ENCODE data around the gene WASF1.
"Not testable (repeated sequence)": the region's sequence is repeated elsewhere in the genome, so short reads cannot be mapped to it uniquely, and the experiment has no call there.

The WASF1 gene

GRCh38 chr6:110089323-110089722, 90.1 kb downstream of the WASF1 start:
- DNase-seq (ENCODE audit: low read depth, low spot score) = no peak

DNA sequence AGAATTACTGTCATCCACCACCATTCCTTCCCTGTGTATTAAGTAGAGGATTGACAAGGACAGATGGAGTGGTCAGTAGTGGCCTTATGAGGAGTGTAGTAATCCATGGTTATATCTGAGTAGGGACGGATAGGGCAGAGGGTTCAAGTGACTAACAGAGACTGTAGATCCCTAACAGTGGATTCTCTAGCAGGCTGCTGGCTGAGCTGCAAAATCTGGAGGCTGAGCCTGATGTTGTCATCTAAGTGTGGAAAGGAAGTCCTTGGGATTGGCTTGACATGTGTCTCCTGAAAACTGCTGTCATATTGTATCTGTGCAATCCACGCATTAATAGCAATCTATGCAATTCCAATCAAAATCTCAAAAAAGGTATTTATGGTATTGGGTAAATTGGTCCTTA, 94.2 kb downstream of the WASF1 start:
- no peak for DNase-seq (ENCODE audit: low read depth, low spot score)

- no peak for DNase-seq (ENCODE audit: low read depth, low spot score)
These were observed 95.4 kb downstream of the WASF1 start for GRCh38 chr6:110083875-110084585.

- DNase-seq (ENCODE audit: low read depth, low spot score) = no peak
These were observed 104.1 kb downstream of the WASF1 start for GRCh38 chr6:110075406-110075805.

DNA sequence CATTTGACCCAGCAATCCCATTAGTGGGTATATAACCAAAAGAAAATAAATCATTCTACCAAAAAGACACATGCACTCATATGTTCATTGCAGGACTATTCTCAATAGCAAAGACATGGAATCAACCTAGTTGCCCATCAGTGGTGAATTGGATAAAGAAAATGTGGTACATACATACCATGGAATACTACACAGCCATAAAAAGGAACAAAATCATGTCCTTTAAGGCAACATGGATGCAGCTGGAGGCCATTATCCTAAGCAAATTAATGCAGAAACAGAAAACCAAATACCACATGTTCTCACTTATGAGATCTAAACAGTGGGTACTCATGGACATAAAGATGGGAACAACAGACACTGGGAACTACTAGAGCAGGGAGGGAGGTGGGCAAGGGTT, 106.0 kb downstream of the WASF1 start:
- DNase-seq (ENCODE audit: low read depth, low spot score) = not testable (repeated sequence)

GRCh38 chr6:110068592-110068967, 110.9 kb downstream of the WASF1 start:
- DNase-seq (ENCODE audit: low read depth, low spot score) = no peak

DNA sequence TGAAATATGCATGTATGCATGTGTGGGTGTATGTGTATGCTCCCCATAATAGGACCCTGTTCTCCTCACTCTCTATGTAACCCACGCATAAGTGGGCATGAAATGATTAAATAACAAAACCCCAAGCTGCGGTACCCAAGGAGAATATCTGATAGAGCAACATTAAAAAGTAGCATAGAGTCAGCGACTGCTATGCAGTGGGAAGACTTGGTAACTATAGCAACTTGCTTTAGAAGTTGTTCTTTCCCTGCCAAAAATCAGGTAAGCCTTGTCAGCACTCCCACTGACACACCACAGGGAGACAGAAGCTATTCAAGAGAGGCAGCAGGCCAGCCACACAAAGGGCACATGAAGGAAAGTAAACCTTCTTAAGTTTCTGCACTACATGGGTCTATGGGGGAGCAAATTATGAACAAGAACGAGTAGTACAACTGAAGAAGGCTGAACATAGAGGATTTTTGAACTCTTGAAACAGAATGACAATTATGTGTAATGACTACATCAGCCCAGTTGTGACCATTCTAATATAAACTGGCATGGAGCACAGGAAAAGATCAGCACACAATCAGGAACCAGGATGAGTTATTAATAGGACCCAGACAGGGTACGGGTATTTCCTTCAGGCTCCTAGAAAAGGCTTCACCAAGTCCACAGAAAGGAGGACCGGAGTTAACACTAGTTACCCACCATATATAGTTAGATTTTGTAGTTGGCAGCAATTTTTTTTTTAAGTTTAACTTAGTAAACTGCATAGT, 111.5 kb downstream of the WASF1 start:
- no peak for DNase-seq (ENCODE audit: low read depth, low spot score)

- no peak for DNase-seq (ENCODE audit: low read depth, low spot score)
These were observed 114.5 kb downstream of the WASF1 start for GRCh38 chr6:110064744-110065524.

GRCh38 chr6:110063594-110064263, 115.7 kb downstream of the WASF1 start:
- no peak for DNase-seq (ENCODE audit: low read depth, low spot score)

GRCh38 chr6:110055387-110055735, 124.1 kb downstream of the WASF1 start:
- no peak for DNase-seq (ENCODE audit: low read depth, low spot score)

DNA sequence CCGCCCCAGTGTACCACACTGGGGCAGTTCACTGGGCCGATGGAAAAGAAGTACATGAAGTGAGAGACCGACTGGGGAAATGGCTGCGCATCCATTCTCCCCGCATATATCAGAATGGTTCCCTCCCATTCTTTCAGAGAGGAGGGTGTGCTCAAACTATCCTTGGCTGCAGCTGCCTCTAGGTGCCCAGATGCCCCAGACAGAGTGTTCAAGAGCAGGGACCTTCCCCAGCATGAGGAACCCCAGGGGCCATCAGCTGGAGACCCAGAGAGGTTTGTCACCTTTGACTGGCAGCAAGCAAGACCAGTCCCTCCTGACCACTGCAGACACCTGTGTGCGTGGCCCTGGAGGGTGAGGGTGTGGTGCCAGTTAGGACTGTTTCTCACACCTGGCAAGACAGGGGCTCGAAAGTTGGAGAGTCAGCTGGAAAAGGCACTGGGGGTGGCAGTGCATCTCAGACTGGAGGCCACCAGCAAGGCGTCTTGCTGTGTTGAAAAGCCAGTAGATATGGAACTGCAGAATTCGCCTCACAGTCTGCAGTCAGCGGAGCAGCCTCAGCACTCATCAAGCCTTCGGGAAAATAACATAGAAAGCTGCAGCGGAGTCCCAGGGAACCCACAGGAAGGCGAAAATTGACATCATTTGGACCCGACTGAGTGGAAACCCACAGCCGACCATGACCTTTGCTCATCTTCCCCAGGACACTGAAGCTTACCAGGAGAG, 124.6 kb downstream of the WASF1 start:
- no peak for DNase-seq (ENCODE audit: low read depth, low spot score)

DNA sequence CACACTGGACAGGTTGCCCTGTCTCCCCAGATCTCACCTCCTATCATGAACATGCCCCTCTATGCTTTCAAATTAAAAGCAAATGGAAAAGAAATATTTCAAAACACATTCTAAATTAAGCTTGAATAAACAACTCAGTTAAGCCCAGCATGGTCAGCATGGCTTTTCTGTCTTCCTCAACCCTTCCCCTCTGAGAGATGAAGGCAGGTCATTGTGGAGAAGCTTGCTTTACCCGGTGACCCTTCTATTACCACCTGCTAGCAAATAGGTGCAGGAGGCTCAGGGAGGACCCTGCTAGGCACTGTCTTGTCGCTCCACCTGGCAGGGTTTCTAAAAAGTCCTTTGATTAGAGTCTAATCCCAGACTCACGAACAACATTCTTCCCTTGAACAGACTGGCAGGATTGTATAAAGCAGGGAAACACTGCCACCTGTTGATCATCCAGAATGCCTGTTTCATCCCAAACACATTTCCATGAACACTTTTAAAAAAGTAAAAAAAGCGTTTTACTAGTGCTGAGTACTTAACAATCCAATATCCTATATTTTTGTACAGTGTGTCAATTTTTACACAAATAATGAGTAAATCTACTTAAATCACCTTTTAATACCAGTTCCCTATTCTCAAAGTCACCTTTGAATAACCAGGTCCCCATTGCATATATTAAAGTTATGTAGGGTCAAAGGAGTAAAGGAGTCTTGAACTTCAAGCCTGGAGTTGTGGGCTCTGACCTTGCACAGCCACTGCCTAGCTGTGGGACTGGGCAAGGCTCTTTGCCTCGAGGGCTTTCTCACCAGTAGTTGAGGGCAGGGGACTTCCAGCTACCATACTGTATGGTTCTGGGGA, 125.9 kb downstream of the WASF1 start:
- DNase-seq (ENCODE audit: low read depth, low spot score) = no peak

DNA sequence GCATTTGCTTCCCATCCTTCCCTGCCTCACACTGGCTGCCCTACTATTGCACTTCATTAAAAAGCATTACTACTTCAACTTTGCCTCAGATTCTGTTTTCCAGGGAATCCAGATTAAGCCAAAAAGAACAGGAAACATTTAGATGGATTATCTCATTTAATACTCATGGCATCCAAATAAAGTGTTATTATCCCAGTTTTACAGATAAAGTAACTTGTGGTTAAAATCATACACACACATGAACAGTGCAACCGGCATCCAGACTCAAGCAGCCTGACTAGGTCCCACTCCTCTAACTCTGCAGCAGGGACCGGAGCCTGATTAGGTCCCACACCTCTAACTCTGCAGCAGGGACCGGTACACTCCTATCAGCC, 129.0 kb downstream of the WASF1 start:
- DNase-seq (ENCODE audit: low read depth, low spot score) = no peak

Data from activated naive CD8-positive, alpha-beta T cell treated with anti-CD3 and anti-CD28 coated beads, Interleukin-2, amount 50 U/mL, for 16 hours (primary cell).